T-cell (primary cell): ENCODE data around the gene TPCN1. TPM values are rescaled to one million over a fixed set of nuclear protein-coding genes. Genes with fewer than 3 reads are reported as not detected.

Experiments used
- ATAC-seq, 4 experiments: fragments of 200-7000 bp in 3 of 4; fragments of 150-1000 bp in 1 of 4; cut with Tn5 transposase; replicated peaks in 1 of 4; 1 replicate in 3 of 4; 2 replicates in 1 of 4; pipeline ENCODE4 v1.10.0; 2021; ENCODE audit warnings: moderate library complexity in 3 of 4, mild to moderate bottlenecking in 2 of 4, moderate number of reproducible peaks in 1 of 4
- CTCF ChIA-PET, 2 donors: fragments of 300-600 bp; sonication (Branson Sonifier 250); formaldehyde crosslinking; loops; one replicate each; lab custom pipeline; 2022; ENCODE audit warnings: antibody characterized with exemption in 2 of 2; lab: Charles Lee
- POLR2A ChIA-PET, 2 donors: fragments of 300-600 bp; sonication (Branson Sonifier 250); formaldehyde crosslinking; loops; one replicate each; lab custom pipeline; 2022; ENCODE audit warnings: antibody characterized with exemption in 2 of 2; lab: Charles Lee
- DNase-seq, 35 experiments: peaks; one replicate each; pipeline versions ENCODE4 v3.0.0 to v3.0.0-alpha.2; 2013 to 2023
- H3K27ac ChIP-seq: one replicate; pipeline ENCODE4 v1.5.1; 2013; ENCODE audit warnings: low read length
- H3K27me3 ChIP-seq, 2 experiments: replicated peaks in 1 of 2; 1 replicate in 1 of 2; 2 replicates in 1 of 2; pipeline versions ENCODE4 v1.6.1 to v1.7.0; 2013; ENCODE audit warnings: low read length in 1 of 2, mixed read lengths in 1 of 2; ENCODE audit not compliant: control insufficient read depth in 2 of 2, insufficient read depth in 2 of 2; ENCODE audit errors: extremely low read depth in 1 of 2
- H3K36me3 ChIP-seq, 2 donors: 1 replicate in 1 of 2; 2 replicates in 1 of 2; pipeline versions ENCODE4 v1.6.1 to v1.7.0; 2013; ENCODE audit warnings: low read length in 1 of 2; ENCODE audit not compliant: control insufficient read depth in 2 of 2, insufficient read depth in 1 of 2; ENCODE audit errors: extremely low read depth in 1 of 2
- H3K4me1 ChIP-seq, 2 experiments: 1 replicate in 1 of 2; 2 replicates in 1 of 2; pipeline versions ENCODE4 v1.6.1 to v1.7.0; 2013; ENCODE audit warnings: low read length in 2 of 2, mixed read lengths in 1 of 2; ENCODE audit not compliant: insufficient read depth in 2 of 2, control insufficient read depth in 1 of 2; ENCODE audit errors: extremely low read depth in 1 of 2
- H3K4me3 ChIP-seq, 2 donors: 1 replicate in 1 of 2; 2 replicates in 1 of 2; pipeline versions ENCODE4 v1.5.1 to v1.7.0; 2013; ENCODE audit warnings: mild to moderate bottlenecking in 2 of 2, low read length in 1 of 2, moderate library complexity in 1 of 2; ENCODE audit not compliant: control insufficient read depth in 1 of 2; ENCODE audit errors: extremely low read depth in 1 of 2
- H3K9me3 ChIP-seq: 2 replicates; pipeline ENCODE4 v1.7.0; 2013
- H3K27ac Mint-ChIP-seq, 2 donors: one replicate each; pipeline ENCODE4 v1.8.0; 2020 to 2021; ENCODE audit warnings: mild to moderate bottlenecking in 2 of 2, mixed read lengths in 2 of 2
- H3K27me3 Mint-ChIP-seq, 2 donors: one replicate each; pipeline ENCODE4 v1.8.0; 2021 to 2022; ENCODE audit warnings: mixed read lengths in 2 of 2
- H3K36me3 Mint-ChIP-seq: one replicate; pipeline ENCODE4 v1.8.0; 2021; ENCODE audit warnings: mixed read lengths
- H3K4me1 Mint-ChIP-seq, 3 donors: one replicate each; pipeline ENCODE4 v1.8.0; 2020 to 2022; ENCODE audit warnings: mixed read lengths in 3 of 3, mild to moderate bottlenecking in 1 of 3
- H3K4me3 Mint-ChIP-seq, 3 donors: one replicate each; pipeline ENCODE4 v1.8.0; 2020 to 2022; ENCODE audit warnings: mild to moderate bottlenecking in 3 of 3, mixed read lengths in 3 of 3, moderate library complexity in 3 of 3
- H3K9me3 Mint-ChIP-seq, 3 donors: one replicate each; pipeline ENCODE4 v1.8.0; 2020 to 2022; ENCODE audit warnings: mixed read lengths in 3 of 3
- WGBS: methylation state at CpG from one replicate; pipeline ENCODE4 v1.1.5; 2013; ENCODE audit warnings: missing lambda C conversion rate; ENCODE audit not compliant: insufficient coverage; 5-methylcytosine and 5-hydroxymethylcytosine counted together
- total RNA-seq, 35 experiments: library from RNA in 6 of 35; stranded (reverse) in 6 of 35; fragments of 120-200 nt in 1 of 35; gene quantifications; one replicate each; pipeline versions ENCODE4 v1.2.1 to v1.2.4 and lab custom pipeline; 2013 to 2026

Gene TPCN1
- total RNA-seq, 5 donors from 2014 or later (not counting 1 experiment from before 2014, with no cell fraction given): 58.8 to 81.6 (median 73.5) TPM

- 90% methylated on average over 6 of the region's 9 CpGs for WGBS
- CTCF ChIA-PET: no interaction called here
- no peak for ATAC-seq
- peaks cover 42% of the 10 kb centered on the region for H3K36me3 Mint-ChIP-seq
- H3K27me3 ChIP-seq: no peaks in the 10 kb centered on the region
- no peak overlapping the region for H3K27ac ChIP-seq
- H3K4me1 ChIP-seq: peaks cover 2 to 29% of the 10 kb centered on the region in 2 experiments
- H3K27me3 Mint-ChIP-seq: no peaks in the 10 kb centered on the region
- H3K4me3 ChIP-seq: no peak overlapping the region
- H3K4me1 Mint-ChIP-seq: peaks cover 63 to 69% (median 67%) of the 10 kb centered on the region in 3 donors
- H3K27ac Mint-ChIP-seq: peak overlapping the region; percentile 25 to 70
- POLR2A ChIA-PET: no interaction called here
- no peak for DNase-seq
- peak overlapping the region in 1 of 3 donors; percentile 3 for H3K4me3 Mint-ChIP-seq
- peaks cover 17 to 36% of the 10 kb centered on the region in 2 donors for H3K36me3 ChIP-seq
- no peaks in the 10 kb centered on the region for H3K9me3 ChIP-seq
- H3K9me3 Mint-ChIP-seq: no peaks in the 10 kb centered on the region
These were observed 107.9 kb downstream of the TPCN1 start for GRCh38 chr12:113329022-113329790.

- ChIA-PET CTCF (interaction anchor here in 1 of 2 donors (0.6 kb wide), 1 partner anchor 135 kb away, joined by 7 read pairs; no protein-coding TSS in a partner anchor), POLR2A (no interaction called here)
- Histone ChIP-seq H3K27me3 (no peaks in the 10 kb centered on the region), H3K4me3 (no peak overlapping the region), H3K9me3 (no peaks in the 10 kb centered on the region), H3K27ac (no peak overlapping the region), H3K36me3 (peaks cover 17 to 36% of the 10 kb centered on the region in 2 donors), H3K4me1 (peaks cover 5 to 32% of the 10 kb centered on the region in 2 experiments)
- no CpG with 5 or more reads among the region's 1 CpG for WGBS
- peaks cover 63 to 67% (median 65%) of the 10 kb centered on the region in 3 donors for H3K4me1 Mint-ChIP-seq
- no peak for ATAC-seq
- H3K36me3 Mint-ChIP-seq: peaks cover 40% of the 10 kb centered on the region
- H3K27ac Mint-ChIP-seq: peak overlapping the region; percentile 25 to 70
- H3K27me3 Mint-ChIP-seq: no peaks in the 10 kb centered on the region
- no peak for DNase-seq
- peak overlapping the region in 1 of 3 donors; percentile 3 for H3K4me3 Mint-ChIP-seq
- no peaks in the 10 kb centered on the region for H3K9me3 Mint-ChIP-seq
These were observed 108.6 kb downstream of the TPCN1 start for GRCh38 chr12:113329791-113330417.

- Histone ChIP-seq H3K27me3 (no peaks in the 10 kb centered on the region), H3K36me3 (peaks cover 17 to 36% of the 10 kb centered on the region in 2 donors), H3K4me1 (peaks cover 8 to 37% of the 10 kb centered on the region in 2 experiments), H3K9me3 (no peaks in the 10 kb centered on the region), H3K4me3 (no peak overlapping the region), H3K27ac (no peak overlapping the region)
- H3K36me3 Mint-ChIP-seq: peaks cover 39% of the 10 kb centered on the region
- WGBS: no CpG with 5 or more reads among the region's 2 CpGs
- no peak overlapping the region for H3K4me3 Mint-ChIP-seq
- H3K4me1 Mint-ChIP-seq: peaks cover 62 to 71% (median 64%) of the 10 kb centered on the region in 3 donors
- POLR2A ChIA-PET: no interaction called here
- no peak for ATAC-seq
- H3K27me3 Mint-ChIP-seq: no peaks in the 10 kb centered on the region
- DNase-seq: no peak
- H3K27ac Mint-ChIP-seq: peak overlapping the region in 1 of 2 donors; percentile 39
- CTCF ChIA-PET: interaction anchor here in 1 of 2 donors (0.6 kb wide), 1 partner anchor 136 kb away, joined by 7 read pairs; no protein-coding TSS in a partner anchor
- H3K9me3 Mint-ChIP-seq: no peaks in the 10 kb centered on the region
These were observed 109.2 kb downstream of the TPCN1 start for GRCh38 chr12:113330505-113330904.

- Histone ChIP-seq H3K27me3 (peaks cover 0 to 10% of the 10 kb centered on the region in 2 experiments), H3K4me1 (peaks cover 8 to 35% of the 10 kb centered on the region in 2 experiments), H3K36me3 (peaks cover 13 to 36% of the 10 kb centered on the region in 2 donors), H3K4me3 (peak overlapping the region; percentile 35 to 92), H3K9me3 (no peaks in the 10 kb centered on the region), H3K27ac (no peak overlapping the region)
- POLR2A ChIA-PET: interaction anchor here in 1 of 2 donors (0.5 to 0.6 kb wide), 2 partner anchors 31 to 68 kb away, joined by 3 to 4 read pairs; no protein-coding TSS in a partner anchor
- 92% methylated on average over 11 of the region's 17 CpGs for WGBS
- Mint-ChIP-seq H3K9me3 (no peaks in the 10 kb centered on the region), H3K4me3 (peak overlapping the region; percentile 91 to 97 (median 96)), H3K4me1 (peaks cover 58 to 63% (median 62%) of the 10 kb centered on the region in 3 donors), H3K27ac (peak overlapping the region; percentile 30 to 77), H3K27me3 (peaks cover 0 to 4% of the 10 kb centered on the region in 2 donors), H3K36me3 (peaks cover 35% of the 10 kb centered on the region)
- ATAC-seq: no peak
- CTCF ChIA-PET: no interaction called here
- no peak for DNase-seq
These were observed 111.6 kb downstream of the TPCN1 start for GRCh38 chr12:113332688-113333417.

GRCh38 chr12:113333418-113333750 is 112.1 kb downstream of the TPCN1 start:
- ChIA-PET CTCF (no interaction called here), POLR2A (interaction anchor here in 1 of 2 donors (0.5 to 0.6 kb wide), 2 partner anchors 32 to 68 kb away, joined by 3 to 4 read pairs; no protein-coding TSS in a partner anchor)
- peaks cover 55 to 59% (median 58%) of the 10 kb centered on the region in 3 donors for H3K4me1 Mint-ChIP-seq
- H3K27me3 Mint-ChIP-seq: peaks cover 0 to 4% of the 10 kb centered on the region in 2 donors
- ATAC-seq (no peak), DNase-seq (no peak)
- peak overlapping the region; percentile 91 to 97 (median 96) for H3K4me3 Mint-ChIP-seq
- H3K4me3 ChIP-seq: peak overlapping the region; percentile 92 to 93
- H3K36me3 Mint-ChIP-seq: peaks cover 32% of the 10 kb centered on the region
- no peaks in the 10 kb centered on the region for H3K9me3 ChIP-seq
- H3K27me3 ChIP-seq: peaks cover 0 to 10% of the 10 kb centered on the region in 2 experiments
- WGBS: 93% methylated on average over 3 of the region's 5 CpGs
- peaks cover 8 to 35% of the 10 kb centered on the region in 2 experiments for H3K4me1 ChIP-seq
- peaks cover 13 to 36% of the 10 kb centered on the region in 2 donors for H3K36me3 ChIP-seq
- H3K27ac ChIP-seq: no peak overlapping the region
- H3K27ac Mint-ChIP-seq: peak overlapping the region; percentile 77 to 89
- no peaks in the 10 kb centered on the region for H3K9me3 Mint-ChIP-seq
